ENCODE results near the gene RYK.

Gene RYK

GRCh38 chr3:134136604-134137003, 114.1 kb downstream of the RYK start:
- peaks cover 12 to 23% of the 10 kb centered on the region in 2 donors for H3K9me3 Mint-ChIP-seq
- H3K27ac Mint-ChIP-seq: no peak overlapping the region
- H3K36me3 Mint-ChIP-seq: peaks cover 26 to 36% of the 10 kb centered on the region in 2 donors
- ATAC-seq (replicated peaks) (no peak), DNase-seq (no peak)
- peaks cover 0 to 7% of the 10 kb centered on the region in 2 donors for H3K4me1 Mint-ChIP-seq
- H3K4me3 Mint-ChIP-seq: no peak overlapping the region
- H3K27me3 Mint-ChIP-seq: no peaks in the 10 kb centered on the region

GRCh38 chr3:134134698-134135415, 115.8 kb downstream of the RYK start:
- Mint-ChIP-seq H3K27ac (no peak overlapping the region), H3K36me3 (peaks cover 24 to 29% of the 10 kb centered on the region in 2 donors), H3K4me1 (peaks cover 0 to 7% of the 10 kb centered on the region in 2 donors), H3K4me3 (no peak overlapping the region), H3K27me3 (no peaks in the 10 kb centered on the region), H3K9me3 (peaks cover 10 to 29% of the 10 kb centered on the region in 2 donors)
- ATAC-seq (replicated peaks) (no peak), DNase-seq (no peak)

DNA sequence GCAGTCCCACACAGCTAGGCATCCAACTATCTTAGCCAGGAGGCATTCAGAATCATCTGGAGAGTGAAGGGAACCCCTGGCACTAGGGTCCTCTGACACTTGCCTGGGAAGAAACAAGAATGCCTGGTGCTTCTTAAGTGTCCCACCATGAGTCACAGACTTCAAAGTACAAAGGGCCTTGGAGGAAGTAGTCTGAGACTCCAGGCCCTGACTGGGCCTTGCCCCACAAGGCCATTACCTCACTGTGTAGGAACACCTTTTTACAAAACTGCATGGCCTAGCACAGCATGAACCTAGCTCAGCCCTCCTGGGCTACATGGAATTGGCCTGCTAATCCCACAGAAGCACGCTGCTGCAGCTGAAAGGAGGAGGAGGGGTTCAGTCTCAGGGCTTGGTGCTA, 116.4 kb downstream of the RYK start:
- H3K4me3 Mint-ChIP-seq: no peak overlapping the region
- H3K27me3 Mint-ChIP-seq: no peaks in the 10 kb centered on the region
- peaks cover 0 to 7% of the 10 kb centered on the region in 2 donors for H3K4me1 Mint-ChIP-seq
- no peak for ATAC-seq (replicated peaks)
- H3K27ac Mint-ChIP-seq: no peak overlapping the region
- DNase-seq: no peak
- peaks cover 10 to 29% of the 10 kb centered on the region in 2 donors for H3K9me3 Mint-ChIP-seq
- peaks cover 20 to 24% of the 10 kb centered on the region in 2 donors for H3K36me3 Mint-ChIP-seq

DNA sequence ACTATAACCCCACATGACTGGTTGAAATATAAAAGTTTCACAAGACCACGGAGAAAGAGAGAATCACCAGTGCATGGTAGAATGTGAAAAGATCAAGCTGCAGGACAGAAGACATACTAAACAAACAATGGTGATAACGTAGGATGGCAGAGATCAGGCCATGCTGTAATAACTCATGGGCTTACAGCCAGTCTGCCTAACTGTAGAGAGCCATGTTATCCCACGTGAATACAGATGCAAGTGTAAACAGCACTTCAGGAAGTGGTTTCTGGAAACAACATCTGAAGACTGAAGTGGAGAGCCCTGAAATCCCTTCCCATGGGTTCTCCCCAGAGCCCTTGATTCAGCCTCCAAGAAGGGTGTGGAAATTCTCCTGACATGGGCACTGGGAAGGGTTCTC, 117.7 kb downstream of the RYK start:
- DNase-seq: no peak
- Mint-ChIP-seq H3K9me3 (peaks cover 10 to 22% of the 10 kb centered on the region in 2 donors), H3K4me3 (no peak overlapping the region), H3K4me1 (peaks cover 0 to 7% of the 10 kb centered on the region in 2 donors), H3K27ac (no peak overlapping the region), H3K27me3 (no peaks in the 10 kb centered on the region), H3K36me3 (peaks cover 13 to 17% of the 10 kb centered on the region in 2 donors)
- no peak for ATAC-seq (replicated peaks)

DNA sequence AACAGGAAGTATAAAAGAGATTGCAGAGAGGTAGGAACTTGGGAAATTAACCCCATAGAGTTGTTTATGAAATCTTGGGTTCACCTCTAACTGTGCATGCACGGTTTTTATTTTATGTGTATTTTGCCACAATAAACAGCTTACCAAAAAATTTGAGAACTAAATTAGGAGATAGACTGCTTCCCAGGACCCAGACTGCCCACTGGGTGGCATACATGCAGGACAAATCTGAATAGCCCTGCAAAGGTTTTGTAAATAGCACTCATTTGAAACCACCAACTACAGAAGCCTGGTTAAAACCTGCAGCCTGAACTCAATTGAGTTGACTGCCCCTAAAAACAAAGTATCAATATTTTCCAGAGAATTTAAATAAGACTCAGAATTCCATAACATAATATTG, 124.5 kb downstream of the RYK start:
- no peak for ATAC-seq (replicated peaks)
- H3K4me3 Mint-ChIP-seq: no peak overlapping the region
- no peaks in the 10 kb centered on the region for H3K27me3 Mint-ChIP-seq
- H3K36me3 Mint-ChIP-seq: peaks cover 17 to 26% of the 10 kb centered on the region in 2 donors
- peaks cover 16 to 20% of the 10 kb centered on the region in 2 donors for H3K9me3 Mint-ChIP-seq
- H3K4me1 Mint-ChIP-seq: no peaks in the 10 kb centered on the region
- DNase-seq: no peak
- no peak overlapping the region for H3K27ac Mint-ChIP-seq

DNA sequence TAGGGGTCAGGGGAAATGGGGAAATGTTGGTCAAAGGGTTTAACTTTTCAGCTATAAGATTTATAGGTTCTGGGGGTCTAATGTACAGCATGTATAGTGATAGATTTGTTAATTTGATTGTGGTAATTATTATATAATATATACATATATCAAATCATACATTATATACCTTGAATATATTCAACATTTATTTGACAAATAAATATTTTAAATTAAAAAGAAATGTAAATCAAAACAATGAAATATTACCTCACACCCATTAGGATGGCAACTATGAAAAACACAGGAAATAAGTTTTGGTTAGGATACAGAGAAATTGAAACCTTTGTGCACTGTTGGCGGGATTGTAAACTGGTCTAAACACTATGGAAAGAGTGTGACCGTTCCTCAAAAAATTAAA, 135.9 kb downstream of the RYK start:
- Mint-ChIP-seq H3K4me3 (no peak overlapping the region), H3K9me3 (peaks cover 21 to 30% of the 10 kb centered on the region in 2 donors), H3K36me3 (peaks cover 0 to 5% of the 10 kb centered on the region in 2 donors)

GRCh38 chr3:134111616-134112015, 139.0 kb downstream of the RYK start:
- Mint-ChIP-seq H3K4me1 (no peaks in the 10 kb centered on the region), H3K27ac (no peak overlapping the region), H3K4me3 (no peak overlapping the region), H3K36me3 (peaks cover 2 to 5% of the 10 kb centered on the region in 2 donors), H3K9me3 (peaks cover 1 to 17% of the 10 kb centered on the region in 2 donors), H3K27me3 (peaks cover 4 to 9% of the 10 kb centered on the region in 2 donors)
- DNase-seq (no peak), ATAC-seq (replicated peaks) (no peak)

More for the DNA sequence above, 135.9 kb downstream of the RYK start:
- no peaks in the 10 kb centered on the region for H3K27me3 Mint-ChIP-seq
- DNase-seq: no peak
- H3K27ac Mint-ChIP-seq: no peak overlapping the region
- no peak for ATAC-seq (replicated peaks)
- H3K4me1 Mint-ChIP-seq: no peaks in the 10 kb centered on the region

DNA sequence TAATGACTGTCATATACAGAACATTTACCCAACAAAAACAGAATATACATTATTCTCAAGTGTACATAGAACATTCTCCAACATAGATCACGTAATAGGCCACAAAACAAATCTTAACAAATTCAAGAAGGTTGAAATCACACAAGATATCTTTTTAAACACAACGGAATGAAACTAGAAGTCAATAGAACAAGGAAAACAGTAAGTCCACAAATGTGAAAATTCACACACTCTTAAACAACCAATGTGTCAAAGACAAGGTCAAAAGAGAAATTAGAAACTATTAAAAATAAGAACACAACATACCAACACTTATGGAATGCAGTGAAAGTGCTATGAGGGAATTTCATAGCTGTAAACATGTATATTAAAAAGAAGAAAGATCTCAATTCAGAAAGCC, 139.7 kb downstream of the RYK start:
- DNase-seq: no peak
- Mint-ChIP-seq H3K9me3 (peaks cover 1 to 17% of the 10 kb centered on the region in 2 donors), H3K4me3 (no peak overlapping the region), H3K27ac (no peak overlapping the region), H3K4me1 (no peaks in the 10 kb centered on the region), H3K27me3 (peaks cover 4 to 9% of the 10 kb centered on the region in 2 donors), H3K36me3 (peaks cover 2 to 5% of the 10 kb centered on the region in 2 donors)
- ATAC-seq (replicated peaks): no peak
